ENCODE data around the gene ANKS1B.
"Not testable (repeated sequence)": the region's sequence is repeated elsewhere in the genome, so short reads cannot be mapped to it uniquely, and the experiment has no call there.

Gene ANKS1B

DNA sequence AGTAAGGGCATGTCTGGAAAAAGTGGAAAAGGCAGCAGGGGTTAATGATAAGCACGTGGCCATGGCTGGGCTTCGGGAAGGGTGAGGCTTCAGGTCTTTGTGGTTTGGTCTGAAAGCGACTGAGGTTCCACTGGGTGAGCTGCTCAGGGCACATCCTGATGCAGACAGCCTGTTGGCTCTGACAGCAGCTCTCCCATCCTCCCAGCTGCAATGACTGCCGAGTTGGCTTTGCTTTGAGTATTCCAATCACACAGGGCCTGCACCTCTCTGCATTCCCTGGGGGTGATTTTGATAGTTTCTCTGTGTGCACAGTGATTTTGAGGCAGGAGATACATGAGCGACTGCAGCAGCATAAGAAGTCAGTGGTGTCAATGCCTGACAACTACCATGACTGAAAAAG, 948.9 kb downstream of the ANKS1B start:
- no peak for DNase-seq

DNA sequence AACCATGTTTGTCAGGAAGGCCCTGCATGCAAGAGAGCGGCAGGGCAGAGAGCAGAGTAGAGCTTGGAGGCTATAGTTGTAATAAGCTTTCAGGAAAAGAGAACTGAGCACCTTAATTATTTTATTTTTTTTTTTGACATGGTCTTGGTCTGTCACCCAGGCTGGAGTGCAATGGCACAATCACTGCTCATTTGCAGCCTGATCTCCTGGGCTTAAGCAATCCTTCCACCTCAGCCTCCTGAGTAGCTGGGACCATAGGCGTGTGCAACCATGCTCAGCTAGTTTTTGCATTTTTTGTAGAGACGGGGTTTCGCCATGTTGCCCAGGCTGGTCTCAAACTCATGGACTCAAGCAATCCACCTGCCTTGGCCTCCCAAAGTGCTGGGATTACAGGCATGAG, 950.5 kb downstream of the ANKS1B start:
- DNase-seq, result not testable (repeated sequence)

DNA sequence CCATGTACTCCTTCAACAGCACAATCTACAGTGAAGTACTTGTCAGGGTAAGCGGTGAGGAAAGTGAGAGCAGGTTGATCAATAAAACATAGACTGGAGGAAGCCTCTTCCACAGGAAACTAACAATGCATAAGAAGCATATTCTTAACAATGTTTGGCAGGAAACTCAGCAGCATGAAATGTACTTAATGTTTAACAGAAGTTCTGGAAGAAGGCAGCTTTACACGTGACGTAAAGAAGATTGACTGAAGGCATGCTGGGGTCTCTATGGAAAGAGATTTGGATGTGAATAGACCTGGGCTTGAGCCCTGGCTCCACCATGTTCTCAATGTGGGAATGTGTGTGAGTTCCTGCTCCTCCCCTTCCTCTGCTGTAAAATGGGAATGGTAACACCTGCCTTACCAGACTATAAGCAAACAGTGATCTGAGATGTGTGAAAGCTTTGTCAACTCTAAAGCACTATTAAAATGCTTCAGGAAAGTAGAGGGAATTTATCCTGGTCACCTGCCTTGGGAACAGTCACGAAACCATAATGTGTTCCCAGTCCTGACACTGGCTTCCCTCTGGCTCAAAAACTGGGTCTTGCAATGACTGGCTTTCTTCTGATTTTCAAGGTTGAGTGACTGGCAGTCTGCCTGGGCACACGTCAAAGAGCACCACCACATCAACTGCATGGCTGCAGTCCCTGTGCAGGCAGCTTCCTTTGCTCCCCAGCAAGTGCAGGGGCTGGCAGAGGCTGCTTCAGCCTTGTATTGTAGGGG, 955.0 kb downstream of the ANKS1B start:
- no peak for DNase-seq

DNA sequence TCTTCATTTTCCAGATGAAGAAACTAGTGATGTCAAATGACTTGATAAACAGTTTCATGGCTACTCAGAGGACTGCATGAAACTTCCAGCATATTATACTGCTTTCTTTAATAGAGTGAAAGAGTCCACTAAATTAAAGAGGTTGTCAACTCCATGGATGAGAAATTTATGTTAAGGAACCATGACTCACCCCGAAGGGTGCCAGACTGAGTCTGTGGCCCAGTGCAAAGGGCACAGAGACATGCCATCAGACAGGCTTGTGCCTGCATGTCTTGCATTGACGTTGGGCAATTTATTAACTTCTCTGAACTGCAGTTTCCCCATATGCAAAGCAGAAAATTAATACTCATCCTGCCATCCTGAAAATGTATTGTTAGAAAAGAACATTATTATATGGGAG, 957.3 kb downstream of the ANKS1B start:
- no peak for DNase-seq

DNA sequence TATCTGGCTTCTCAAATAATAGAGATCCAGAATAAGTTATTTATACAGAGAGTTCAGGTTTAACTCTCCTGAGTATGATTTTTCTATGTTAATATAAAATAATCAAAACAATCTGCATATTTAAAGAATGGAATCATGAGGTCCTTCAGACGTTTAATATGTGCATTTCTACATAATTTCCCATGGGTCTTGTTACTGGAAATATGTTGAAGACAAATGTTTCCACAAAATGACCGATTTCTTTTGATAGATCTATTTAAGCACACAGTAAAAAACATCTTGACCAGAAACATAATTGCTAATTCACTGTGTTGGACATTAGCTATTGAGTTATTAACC, 957.7 kb downstream of the ANKS1B start:
- DNase-seq, result no peak

DNA sequence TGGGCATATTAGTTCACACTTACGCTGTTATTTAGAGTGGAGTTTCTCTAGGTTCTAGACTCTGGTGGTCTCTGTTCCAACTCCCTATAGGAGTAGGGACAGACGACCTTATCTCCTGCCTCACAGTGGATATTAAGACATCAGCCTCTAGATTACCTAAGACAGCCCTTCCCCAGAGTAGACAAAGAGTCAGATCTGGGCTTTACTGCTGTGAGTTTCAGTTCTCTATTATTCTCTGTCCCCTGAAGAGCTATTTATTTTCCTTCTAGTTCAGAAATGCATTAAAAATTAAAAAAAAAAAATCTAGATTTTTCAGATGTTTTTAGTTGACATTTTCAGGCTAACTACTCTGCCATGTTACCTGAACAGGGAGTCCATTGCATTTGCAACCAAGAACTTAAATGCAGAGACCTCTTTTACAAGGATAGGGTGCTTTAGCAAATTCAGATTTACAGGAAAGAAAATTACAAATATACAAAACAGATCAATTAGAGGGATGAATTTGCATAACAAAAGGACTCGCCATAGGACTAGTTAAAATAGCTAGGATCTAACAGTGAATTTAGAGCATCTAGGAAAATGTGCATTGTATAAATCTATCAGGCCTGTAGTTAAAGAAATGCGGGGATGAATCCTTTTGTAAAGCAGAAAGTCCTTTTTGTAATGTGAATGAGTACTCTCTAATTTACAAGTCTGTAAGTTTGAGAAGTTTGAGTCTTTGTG, 958.2 kb downstream of the ANKS1B start:
- DNase-seq, result no peak

DNA sequence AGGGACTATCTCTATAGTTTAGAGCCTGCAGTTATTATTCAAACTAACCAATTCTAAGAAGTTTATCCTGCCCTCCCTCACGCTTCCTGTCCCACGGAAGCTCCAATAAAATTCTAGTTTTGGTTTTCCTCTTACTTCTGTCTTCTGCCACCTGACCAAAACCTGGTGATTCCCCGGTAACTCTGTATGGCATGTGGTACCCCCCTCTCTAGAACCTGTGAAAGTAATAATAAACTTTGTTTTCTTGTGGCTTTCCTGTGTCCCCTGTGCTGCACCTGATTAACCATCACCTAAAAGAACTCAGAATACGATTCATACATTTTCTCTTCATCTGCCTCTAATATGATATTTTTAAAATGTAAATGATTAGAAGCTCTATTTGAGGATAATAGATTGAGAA, 959.9 kb downstream of the ANKS1B start:
- DNase-seq, result no peak

DNA sequence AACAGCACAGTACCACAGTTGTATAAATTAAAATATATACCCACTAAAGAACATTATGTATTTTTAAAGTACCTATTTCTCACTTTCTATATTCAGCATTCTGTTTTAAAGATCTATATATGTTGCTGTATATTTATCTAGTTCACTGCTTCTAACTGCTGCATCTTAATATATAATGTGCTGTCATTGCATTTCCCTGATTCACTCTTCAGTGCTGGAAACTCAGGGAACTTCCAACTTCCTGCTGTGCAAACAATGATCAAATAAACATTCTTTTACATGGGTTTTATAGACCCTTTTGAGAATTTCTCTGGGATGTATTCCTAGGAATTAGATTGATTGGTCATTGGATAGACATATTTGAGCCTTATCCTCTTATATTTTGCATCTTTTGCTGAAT, 960.5 kb downstream of the ANKS1B start:
- DNase-seq, result no peak

DNA sequence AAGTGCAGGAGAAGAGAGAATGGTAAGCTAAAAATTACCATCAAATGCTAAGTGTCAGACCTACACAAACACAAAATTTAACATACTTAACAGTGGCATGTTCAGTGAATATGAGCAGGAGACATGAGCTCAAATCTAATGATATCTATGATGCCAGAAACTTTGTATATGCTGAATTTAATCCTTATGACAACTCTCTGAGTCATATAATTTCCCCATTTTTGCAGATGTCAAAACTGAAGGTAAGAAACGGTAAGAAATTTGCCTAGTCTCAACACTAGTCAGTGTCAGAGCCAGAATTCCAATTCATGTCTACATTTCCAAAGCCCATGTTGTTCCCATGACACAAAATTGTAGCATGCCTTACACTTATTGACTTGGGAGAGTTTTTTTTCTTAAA, 963.9 kb downstream of the ANKS1B start:
- no peak for DNase-seq

DNA sequence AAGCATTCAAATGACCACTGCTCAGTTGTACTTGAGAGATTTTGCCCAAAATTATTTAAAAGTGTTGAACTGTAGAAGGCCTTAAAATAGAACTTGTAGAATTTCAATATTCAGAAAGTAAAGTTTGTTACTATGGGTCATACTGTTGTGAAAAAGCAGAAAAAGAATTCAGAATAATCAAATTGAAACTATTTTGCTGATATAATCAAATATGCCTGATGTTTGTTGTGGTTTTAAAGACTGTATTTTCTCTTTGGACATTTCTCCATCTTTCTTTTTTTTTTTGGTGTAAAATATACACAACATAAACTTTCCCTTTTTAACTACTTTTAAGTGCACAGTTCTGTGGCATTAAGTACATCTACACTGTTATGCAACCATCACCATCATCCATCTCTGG, 964.9 kb downstream of the ANKS1B start:
- DNase-seq, result no peak

DNA sequence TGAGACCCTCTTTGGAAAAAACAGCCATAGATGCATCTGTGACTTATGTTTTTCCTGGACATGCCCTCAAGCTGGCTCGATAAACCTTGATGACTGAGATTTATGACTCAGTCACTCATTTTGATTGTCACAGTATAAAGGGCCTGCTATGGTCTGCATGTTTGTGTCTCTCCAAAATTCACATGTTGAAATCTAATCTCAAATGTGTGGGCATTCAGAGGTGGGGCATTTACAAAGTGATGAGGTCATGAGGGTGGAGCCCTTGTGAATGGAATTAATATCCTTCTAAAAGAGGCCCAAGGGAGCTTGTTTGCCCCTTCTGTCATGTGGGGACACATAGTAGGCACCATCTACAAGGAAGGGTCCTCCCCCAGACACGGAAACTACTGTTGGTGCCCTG, 966.8 kb downstream of the ANKS1B start:
- no peak for DNase-seq

DNA sequence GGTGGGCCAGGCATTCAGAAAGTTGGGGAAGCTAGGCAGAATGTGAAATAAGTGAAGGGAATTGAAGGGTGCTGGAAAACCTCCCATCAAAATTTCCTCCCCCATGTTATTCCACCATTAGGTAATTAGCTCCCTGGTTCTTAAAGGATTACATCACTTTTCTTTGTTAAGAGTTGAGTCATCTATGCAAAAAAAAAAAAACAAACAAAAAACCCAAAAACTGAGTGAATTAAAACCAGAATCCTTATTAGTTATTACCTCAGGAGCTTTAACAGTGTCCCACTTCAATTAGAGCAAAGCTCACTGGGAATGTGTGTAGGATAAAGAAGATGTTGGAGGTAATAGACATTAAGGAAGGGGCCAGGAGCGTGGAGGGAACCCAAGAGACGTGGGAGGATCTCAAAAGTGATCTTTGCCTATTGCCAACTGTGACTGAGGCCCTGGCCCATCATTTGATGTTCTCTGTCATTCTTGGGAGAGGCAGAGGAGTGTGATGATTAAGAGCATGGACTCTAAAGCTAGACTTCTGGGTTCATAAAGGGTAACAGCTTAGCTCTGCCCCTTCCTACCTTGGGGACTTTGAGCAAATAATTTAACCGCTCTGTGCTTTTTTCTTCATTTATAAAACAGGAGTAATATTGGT, 975.0 kb downstream of the ANKS1B start:
- no peak for DNase-seq

DNA sequence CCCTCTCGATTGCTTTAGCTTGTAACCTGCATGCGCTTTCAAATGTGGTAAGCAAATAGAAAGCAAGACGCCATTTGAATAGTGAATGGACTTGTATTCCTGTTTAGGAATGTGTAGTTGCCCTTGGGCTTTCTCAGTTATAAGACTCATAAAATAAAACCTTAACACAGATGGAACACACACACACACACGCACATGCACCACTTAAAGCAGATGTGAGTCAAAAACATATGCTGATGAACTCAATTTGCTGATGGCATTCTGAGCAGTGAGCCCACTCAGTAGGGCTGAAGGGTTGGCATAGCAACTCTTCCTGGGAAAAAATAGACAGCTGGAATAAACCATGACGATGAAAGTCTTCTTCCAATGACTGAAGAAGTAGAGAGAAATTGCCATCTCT, 979.1 kb downstream of the ANKS1B start:
- DNase-seq, result no peak

DNA sequence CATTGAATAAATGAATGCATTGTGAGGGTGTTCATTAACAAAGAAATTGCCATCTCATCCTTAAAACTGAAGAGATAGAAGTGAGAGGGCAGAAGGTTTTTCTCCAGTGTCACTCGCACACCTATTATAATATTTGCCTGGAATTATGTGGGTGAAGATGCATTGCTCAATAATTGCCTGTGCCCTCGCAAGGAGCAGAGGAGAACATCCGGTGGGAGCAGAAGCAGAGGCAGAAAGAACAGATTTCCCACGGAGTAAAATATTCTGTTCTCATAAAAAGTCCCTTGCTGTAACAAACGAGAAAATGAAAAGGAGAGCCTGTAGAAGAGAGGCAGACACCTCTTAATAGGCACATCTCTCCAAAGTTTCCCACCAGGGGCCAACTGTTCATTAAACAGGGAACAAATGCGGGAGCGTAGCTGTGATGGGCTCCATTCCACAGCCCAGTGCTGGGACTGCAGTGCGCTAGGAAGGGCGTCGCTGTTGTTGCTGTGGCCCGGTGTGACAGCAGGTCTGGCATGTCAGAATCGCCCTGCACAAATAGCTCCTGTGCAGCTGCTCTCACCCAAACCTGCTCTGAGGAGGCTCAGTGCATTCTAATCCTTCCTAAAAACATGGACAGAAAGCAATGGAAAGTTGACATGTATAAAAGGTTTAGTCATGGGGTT, 979.8 kb downstream of the ANKS1B start:
- DNase-seq, result no peak

DNA sequence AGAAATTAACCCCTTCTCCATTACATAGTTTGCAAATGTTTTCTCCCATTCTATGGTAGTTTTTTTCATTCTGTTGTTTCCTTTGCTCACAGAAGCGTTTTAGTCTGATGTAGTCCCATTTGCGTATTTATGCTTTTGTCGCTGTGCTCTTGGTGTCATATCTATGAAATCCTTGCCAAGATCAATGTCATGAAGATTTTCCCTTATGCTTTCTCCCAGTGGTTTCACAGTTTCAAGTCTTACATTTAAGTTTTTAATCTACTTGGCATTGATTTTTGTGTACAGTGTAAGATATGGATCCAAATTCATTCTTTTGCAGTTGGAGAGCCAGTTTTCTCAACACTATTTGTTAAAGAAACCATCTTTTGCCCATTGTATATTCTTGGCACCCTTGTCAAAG, 982.0 kb downstream of the ANKS1B start:
- no peak for DNase-seq

DNA sequence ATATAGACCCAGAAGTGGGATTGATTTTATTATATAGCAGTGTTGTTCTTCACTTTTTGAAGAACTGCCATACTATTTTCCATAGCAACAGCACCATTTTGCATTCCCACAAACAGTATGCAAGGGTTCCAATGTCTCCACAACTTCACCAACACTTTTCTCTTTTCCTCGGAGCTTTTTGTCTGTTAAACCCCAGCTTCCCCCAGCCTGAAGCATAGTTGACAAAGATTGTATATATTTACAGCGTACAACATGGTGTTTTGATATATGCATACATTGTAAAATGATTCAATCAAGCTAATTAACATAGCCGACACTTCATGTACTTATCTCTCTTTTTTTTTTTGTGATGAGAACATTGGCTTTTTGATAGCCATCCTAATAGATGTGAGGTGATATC, 982.6 kb downstream of the ANKS1B start:
- no peak for DNase-seq

DNA sequence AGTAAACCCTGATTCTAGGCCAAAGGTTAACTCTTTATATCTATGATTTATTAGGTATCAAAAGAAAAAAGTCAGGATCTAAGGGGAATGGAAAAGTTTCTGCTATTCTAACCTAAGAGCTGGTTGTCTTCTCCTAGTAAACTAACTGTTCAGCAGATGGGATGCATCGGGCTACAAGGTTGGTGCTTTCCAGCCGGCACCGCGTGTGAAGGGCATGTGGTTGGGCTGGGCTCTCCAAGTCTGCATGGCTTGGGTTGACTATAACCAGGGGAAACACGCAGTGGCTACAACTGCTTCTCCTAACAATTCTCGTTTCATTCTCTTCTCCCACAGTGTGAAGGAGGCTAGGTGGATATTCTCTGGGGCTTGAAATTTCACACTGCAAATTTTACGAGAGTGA, 985.2 kb downstream of the ANKS1B start:
- DNase-seq, result no peak

DNA sequence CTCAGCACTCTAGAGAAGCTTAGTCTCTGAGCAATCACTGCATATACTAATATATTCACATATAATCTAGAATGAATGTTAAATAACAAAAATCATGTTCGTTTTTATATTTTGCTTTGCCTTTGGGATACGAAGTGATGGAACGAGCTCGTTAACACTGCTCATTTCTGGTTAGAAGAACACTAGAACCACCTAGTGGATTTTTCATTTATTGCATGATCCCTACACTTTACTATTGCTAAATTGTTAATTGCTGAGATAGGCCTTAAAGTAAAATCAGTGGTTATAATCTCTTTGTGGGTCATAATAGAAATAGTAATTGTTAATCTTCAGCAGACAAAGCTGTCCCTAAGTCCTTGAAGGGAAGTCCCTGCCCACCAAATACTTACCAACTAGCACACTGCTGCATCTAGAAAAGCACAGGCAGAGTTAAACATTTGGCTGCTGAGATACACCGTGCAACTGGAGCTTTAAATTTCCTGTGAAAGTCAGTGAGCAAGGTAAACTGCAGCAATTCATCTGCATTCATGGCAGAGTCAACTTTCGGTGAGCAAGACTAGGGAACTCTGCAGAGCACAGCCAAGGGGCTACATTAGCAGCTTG, 985.9 kb downstream of the ANKS1B start:
- no peak for DNase-seq

DNA sequence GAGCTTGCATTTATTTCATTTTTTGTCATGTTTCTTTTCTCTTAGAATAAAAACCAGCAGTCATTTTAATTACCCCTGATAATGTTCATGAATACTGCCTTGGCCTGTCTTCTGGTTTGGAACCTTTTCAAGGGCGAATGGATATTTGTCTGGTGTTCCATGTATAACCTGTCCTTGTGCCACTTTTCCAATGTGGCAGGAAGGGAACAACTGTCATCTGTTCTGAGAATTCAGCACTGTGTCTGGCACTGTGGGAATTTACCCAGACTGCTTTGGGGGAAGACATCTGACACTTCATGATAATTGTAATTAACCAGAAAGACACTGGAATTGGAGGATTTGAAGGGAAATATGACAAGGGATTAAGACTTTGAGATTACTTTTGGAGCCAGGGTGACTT, 986.8 kb downstream of the ANKS1B start:
- no peak for DNase-seq

DNA sequence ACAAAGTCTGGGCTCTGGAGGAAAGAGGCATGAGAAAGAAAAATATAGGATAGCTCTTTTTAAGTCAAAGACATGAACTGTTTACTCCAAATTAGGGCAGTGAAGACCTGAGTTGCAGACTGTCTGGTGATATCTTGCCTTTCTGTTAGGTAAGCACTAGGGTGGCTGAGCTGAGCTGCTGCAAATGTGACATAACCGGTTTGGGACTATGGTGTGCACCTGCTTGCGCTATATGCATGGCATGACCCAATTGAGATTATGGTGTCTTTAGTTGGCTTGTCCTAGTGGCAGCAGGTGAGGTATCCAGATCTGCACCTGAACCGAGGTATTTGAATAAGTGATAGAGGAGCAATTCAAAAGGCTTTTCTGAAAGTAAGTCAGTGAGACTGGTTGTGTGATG, 994.1 kb downstream of the ANKS1B start:
- no peak for DNase-seq

DNA sequence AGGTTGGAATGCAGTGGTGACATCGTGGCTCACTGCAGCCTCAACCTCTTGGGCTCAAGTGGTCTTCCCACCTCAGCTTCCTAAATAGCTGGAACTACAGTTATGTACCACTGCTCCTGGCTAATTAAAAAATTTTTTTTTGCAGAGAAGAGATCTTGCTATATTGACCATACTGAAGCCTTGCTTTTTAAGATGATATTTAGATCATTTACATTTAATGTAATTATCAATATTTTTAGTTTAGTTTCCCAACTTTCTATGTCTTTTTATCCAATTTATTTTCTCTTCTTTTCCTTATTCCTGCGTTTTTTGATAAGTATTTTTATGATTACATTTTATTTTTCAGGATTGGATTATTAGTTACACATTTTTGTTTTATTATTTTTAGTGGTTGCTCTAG, 999.6 kb downstream of the ANKS1B start:
- no peak for DNase-seq

DNA sequence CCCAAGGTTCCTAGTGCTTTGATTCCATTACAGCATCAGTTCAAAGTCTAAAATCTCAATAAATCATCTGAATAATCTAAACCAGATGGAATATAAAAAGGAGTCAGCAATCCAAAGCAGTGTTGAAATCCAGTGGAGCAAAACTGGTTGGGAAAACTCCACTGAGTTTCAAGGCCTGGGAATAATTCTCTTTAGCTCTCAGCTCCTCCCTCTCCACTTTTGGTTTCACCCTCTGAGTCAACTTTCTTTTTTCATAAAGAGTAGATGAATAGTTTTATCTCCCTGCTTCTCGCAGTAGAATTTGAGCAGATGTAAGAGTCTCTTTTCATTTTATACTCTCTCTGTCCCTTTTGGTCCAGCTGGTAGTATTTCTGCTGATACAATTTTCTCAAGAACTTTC, 1001.1 kb downstream of the ANKS1B start:
- DNase-seq, result no peak

DNA sequence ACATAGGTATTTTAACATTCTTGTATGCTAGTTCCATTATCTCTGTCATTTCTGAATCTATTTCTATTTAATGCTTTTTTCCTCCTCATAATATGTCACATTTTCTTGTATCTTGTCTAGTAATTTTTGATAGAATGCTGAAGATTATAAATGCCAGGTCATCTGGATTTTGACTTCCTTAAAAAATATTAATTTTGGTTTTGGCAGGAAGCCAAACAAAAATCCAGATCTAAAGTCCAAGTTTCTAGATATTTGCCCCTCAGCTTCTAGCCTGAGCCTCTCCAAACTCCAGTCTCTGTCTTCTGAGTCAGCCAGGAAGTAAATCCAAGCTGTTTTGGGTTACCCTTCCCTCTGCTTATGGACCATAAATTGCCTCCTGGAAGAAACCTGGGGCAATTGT, 1004.2 kb downstream of the ANKS1B start:
- DNase-seq, result no peak
